ENCODE results near the gene GALNT1. TPM values are rescaled to one million over a fixed set of nuclear protein-coding genes. Genes with fewer than 3 reads are reported as not detected.
"Not testable (repeated sequence)": the region's sequence is repeated elsewhere in the genome, so short reads cannot be mapped to it uniquely, and the experiment has no call there.

GALNT1 gene
- polyA plus RNA-seq, result 10 to 100 TPM; 13.1 to 29.0 (median 23.7) TPM

- H3K27ac ChIP-seq (ENCODE audit: low read depth, low read length), result peak within 1 kb of the TSS; percentile 83
- WGBS, 3 donors, result 0% methylated on average over 1 to 33 of the region's 74 CpGs
These were observed at the start of gene GALNT1 for GRCh38 chr18:35581546-35581897. TSS of gene GALNT1 (plus strand) at chr18:35581740. CDS start at chr18:35654663, 72,923 bp downstream.

- H3K27ac ChIP-seq (ENCODE audit: low read depth, low read length), result no peak overlapping the region
- 77 to 90% (median 78%) methylated on average over 2 of the region's 2 CpGs for WGBS, 3 donors
These were observed 47.6 kb upstream of the GALNT1 start for GRCh38 chr18:35533916-35534405.

- H3K27ac ChIP-seq (ENCODE audit: low read depth, low read length), result no peak overlapping the region
- 93 to 98% (median 96%) methylated on average over 1 of the region's 1 CpG for WGBS, 3 donors
These were observed 46.2 kb upstream of the GALNT1 start for GRCh38 chr18:35535297-35535696.

- no peak overlapping the region for H3K27ac ChIP-seq (ENCODE audit: low read depth, low read length)
These were observed 39.2 kb upstream of the GALNT1 start for GRCh38 chr18:35542356-35542755.

GRCh38 chr18:35547008-35547605, 34.4 kb upstream of the GALNT1 start:
- H3K27ac ChIP-seq (ENCODE audit: low read depth, low read length), result no peak overlapping the region
- 62 to 94% (median 90%) methylated on average over 2 of the region's 2 CpGs for WGBS, 3 donors

- H3K27ac ChIP-seq (ENCODE audit: low read depth, low read length), result no peak overlapping the region
- WGBS, 3 donors, result 50 to 66% (median 64%) methylated on average over 1 of the region's 1 CpG
These were observed 32.0 kb upstream of the GALNT1 start for GRCh38 chr18:35549564-35549963.

- 53 to 84% (median 77%) methylated on average over 2 of the region's 2 CpGs for WGBS, 3 donors
- H3K27ac ChIP-seq (ENCODE audit: low read depth, low read length), result no peak overlapping the region
These were observed 28.2 kb upstream of the GALNT1 start for GRCh38 chr18:35553300-35553699.

- 94 to 96% (median 95%) methylated on average over 5 of the region's 5 CpGs for WGBS, 3 donors
- not testable (repeated sequence) for H3K27ac ChIP-seq (ENCODE audit: low read depth, low read length)
These were observed 26.0 kb upstream of the GALNT1 start for GRCh38 chr18:35555538-35555937.

GRCh38 chr18:35559867-35560266, 21.7 kb upstream of the GALNT1 start:
- H3K27ac ChIP-seq (ENCODE audit: low read depth, low read length), result no peak overlapping the region

GRCh38 chr18:35564795-35565453, 16.6 kb upstream of the GALNT1 start:
- WGBS, 3 donors, result 63 to 78% (median 78%) methylated on average over 3 of the region's 3 CpGs
- no peak overlapping the region for H3K27ac ChIP-seq (ENCODE audit: low read depth, low read length)

GRCh38 chr18:35566019-35566418, 15.5 kb upstream of the GALNT1 start:
- H3K27ac ChIP-seq (ENCODE audit: low read depth, low read length), result no peak overlapping the region
- WGBS, 3 donors, result 80 to 95% (median 90%) methylated on average over 4 of the region's 4 CpGs

- WGBS, 3 donors, result 27 to 78% (median 71%) methylated on average over 2 of the region's 2 CpGs
- H3K27ac ChIP-seq (ENCODE audit: low read depth, low read length), result no peak overlapping the region
These were observed 11.4 kb upstream of the GALNT1 start for GRCh38 chr18:35570182-35570581.

- no peak overlapping the region for H3K27ac ChIP-seq (ENCODE audit: low read depth, low read length)
- 88 to 93% (median 88%) methylated on average over 1 of the region's 1 CpG for WGBS, 3 donors
These were observed 10.4 kb upstream of the GALNT1 start for GRCh38 chr18:35571138-35571537.

GRCh38 chr18:35572644-35573043, 8.9 kb upstream of the GALNT1 start:
- WGBS, 3 donors, result 83 to 85% (median 84%) methylated on average over 6 of the region's 6 CpGs
- no peak overlapping the region for H3K27ac ChIP-seq (ENCODE audit: low read depth, low read length)

GRCh38 chr18:35573531-35573930, 8.0 kb upstream of the GALNT1 start:
- no peak overlapping the region for H3K27ac ChIP-seq (ENCODE audit: low read depth, low read length)
- WGBS, 3 donors, result 68 to 92% (median 78%) methylated on average over 2 of the region's 2 CpGs

- WGBS, 3 donors, result 96 to 99% (median 96%) methylated on average over 4 to 6 of the region's 6 CpGs
- not testable (repeated sequence) for H3K27ac ChIP-seq (ENCODE audit: low read depth, low read length)
These were observed 5.2 kb upstream of the GALNT1 start for GRCh38 chr18:35576240-35576845.

GRCh38 chr18:35577045-35577848, 4.3 kb upstream of the GALNT1 start:
- WGBS, 3 donors, result 84 to 89% (median 88%) methylated on average over 8 of the region's 8 CpGs
- no peak overlapping the region for H3K27ac ChIP-seq (ENCODE audit: low read depth, low read length)

GRCh38 chr18:35578481-35578880, 3.1 kb upstream of the GALNT1 start:
- 48 to 68% (median 64%) methylated on average over 1 of the region's 1 CpG for WGBS, 3 donors
- H3K27ac ChIP-seq (ENCODE audit: low read depth, low read length), result no peak overlapping the region

- no peak overlapping the region for H3K27ac ChIP-seq (ENCODE audit: low read depth, low read length)
- WGBS, 3 donors, result 88 to 94% (median 91%) methylated on average over 4 of the region's 4 CpGs
These were observed 2.6 kb upstream of the GALNT1 start for GRCh38 chr18:35578936-35579335.

Data from adipose tissue (tissue), 3 donors.